ENCODE measurements around the gene CARD18.

The CARD18 gene

GRCh38 chr11:105092256-105093239, 47.0 kb downstream of the CARD18 start:
- no peak overlapping the region for H3K4me3 ChIP-seq (ENCODE audit: low read depth, low read length)
- DNase-seq (ENCODE audit: low read depth): no peak
